Measurements from ENCODE around the gene GDAP1L1. TPM values are rescaled to one million over a fixed set of nuclear protein-coding genes. Genes with fewer than 3 reads are reported as not detected.

The GDAP1L1 gene
- total and polyA plus RNA-seq, 2 of the 4 experiments (the other 2 are of a cell fraction): not detected

DNA sequence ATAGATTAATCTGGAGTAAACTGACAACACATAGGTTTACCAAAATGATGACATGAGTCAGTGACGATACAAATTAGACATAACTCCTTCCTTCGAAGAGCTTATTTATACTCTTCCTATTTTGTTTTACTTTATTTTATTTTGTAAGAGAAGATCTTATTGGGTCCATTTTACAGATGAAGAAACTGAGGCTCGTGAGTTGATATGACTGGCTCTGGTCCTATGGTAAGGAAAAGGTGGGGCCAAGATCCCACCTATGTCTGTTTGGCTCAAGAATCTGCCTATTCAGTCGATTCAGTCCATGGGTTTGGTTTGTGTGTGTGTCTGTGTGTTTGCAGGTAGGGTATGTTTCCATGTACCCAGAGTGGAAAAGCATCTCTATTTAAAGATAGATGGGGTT lies 81.3 kb downstream of the GDAP1L1 start:
- ChIA-PET POLR2A (ENCODE audit: unreplicated experiment) (interaction anchor here (0.6 kb wide), 1 partner anchor 1403 kb away, joined by 3 read pairs; no protein-coding TSS in a partner anchor), CTCF (interaction anchor here (1.3 kb wide), 1 partner anchor 17 kb away, joined by 4 read pairs; the partner anchor contains the start of gene FITM2)
- no CpG with 5 or more reads among the region's 4 CpGs for WGBS, 2 experiments (ENCODE audit: extremely low coverage in 2 of 2, insufficient read length in 1 of 2)
- Histone ChIP-seq H3K36me3 (ENCODE audit: control insufficient read depth, insufficient read depth, low read length) (no peaks in the 10 kb centered on the region), H4K20me1 (ENCODE audit: insufficient read depth, low read length) (no peaks in the 10 kb centered on the region), H2BK15ac (ENCODE audit: low read depth, low read length) (no peak overlapping the region), H3K4me3 (ENCODE audit: insufficient read depth, low read depth, low read length) (no peak overlapping the region), H4K91ac (ENCODE audit: insufficient read depth, low read depth, low read length) (no peak overlapping the region), H3K27ac (ENCODE audit: insufficient read depth, low read length) (no peak overlapping the region), H3K18ac (ENCODE audit: low read depth, low read length) (no peak overlapping the region), H3K27me3 (ENCODE audit: control insufficient read depth, insufficient read depth, low read length) (peaks cover 9% of the 10 kb centered on the region), H2AK5ac (ENCODE audit: low read depth, low read length) (no peak overlapping the region), H2BK5ac (ENCODE audit: low read depth, low read length, poor library complexity, severe bottlenecking) (no peak overlapping the region), H3K4me1 (ENCODE audit: control insufficient read depth, insufficient read depth, low read length) (no peaks in the 10 kb centered on the region), H3K4me2 (ENCODE audit: low read depth, low read length) (no peak overlapping the region), H2BK20ac (ENCODE audit: low read depth, low read length) (no peak overlapping the region), H3K9ac (ENCODE audit: low read depth, low read length) (no peak overlapping the region), H2AFZ (replicated peaks; ENCODE audit: low read length, poor library complexity) (no peak overlapping the region), H2BK120ac (ENCODE audit: low read depth, low read length) (no peak overlapping the region), H3K14ac (replicated peaks; ENCODE audit: low read depth, low read length) (no peak overlapping the region), H4K5ac (ENCODE audit: low read depth, low read length) (no peak overlapping the region), H3K9me3 (ENCODE audit: control insufficient read depth, insufficient read depth, low read length) (no peaks in the 10 kb centered on the region), H4K8ac (ENCODE audit: low read depth in 2 of 2, low read length in 2 of 2) (no peak overlapping the region), H3K79me1 (ENCODE audit: low read depth in 1 of 2, low read length in 2 of 2) (no peaks in the 10 kb centered on the region), H3K4ac (ENCODE audit: low read depth, low read length) (no peak overlapping the region), H3K9me1 (ENCODE audit: insufficient read depth, low read length) (no peaks in the 10 kb centered on the region), H2AK9ac (replicated peaks; ENCODE audit: low read depth, low read length, poor library complexity) (no peak overlapping the region), H3K23ac (ENCODE audit: low read depth, low read length) (no peak overlapping the region), H3K56ac (ENCODE audit: extremely low read depth, insufficient read depth, low read length) (no peak overlapping the region)
- dilution Hi-C loops (cut with HindIII; ENCODE audit: low sequenced_read_pairs, unreplicated experiment) (no loop called here), in situ Hi-C loops (cut with MboI; ENCODE audit: low sequenced_read_pairs) (no loop called here), intact Hi-C loops (cut with micrococcal nuclease) (no loop called here)
- no TSS peak for BruUV-seq (replicated peaks)
- TF ChIP-seq NFE2L2 (IDR thresholded peaks at IDR 0.05; ENCODE audit: low read depth, low read length): no peak
- TF ChIP-seq POLR2A (IDR thresholded peaks at IDR 0.05; ENCODE audit: low read depth, low read length): no peak
- TF ChIP-seq, protein P1, sequence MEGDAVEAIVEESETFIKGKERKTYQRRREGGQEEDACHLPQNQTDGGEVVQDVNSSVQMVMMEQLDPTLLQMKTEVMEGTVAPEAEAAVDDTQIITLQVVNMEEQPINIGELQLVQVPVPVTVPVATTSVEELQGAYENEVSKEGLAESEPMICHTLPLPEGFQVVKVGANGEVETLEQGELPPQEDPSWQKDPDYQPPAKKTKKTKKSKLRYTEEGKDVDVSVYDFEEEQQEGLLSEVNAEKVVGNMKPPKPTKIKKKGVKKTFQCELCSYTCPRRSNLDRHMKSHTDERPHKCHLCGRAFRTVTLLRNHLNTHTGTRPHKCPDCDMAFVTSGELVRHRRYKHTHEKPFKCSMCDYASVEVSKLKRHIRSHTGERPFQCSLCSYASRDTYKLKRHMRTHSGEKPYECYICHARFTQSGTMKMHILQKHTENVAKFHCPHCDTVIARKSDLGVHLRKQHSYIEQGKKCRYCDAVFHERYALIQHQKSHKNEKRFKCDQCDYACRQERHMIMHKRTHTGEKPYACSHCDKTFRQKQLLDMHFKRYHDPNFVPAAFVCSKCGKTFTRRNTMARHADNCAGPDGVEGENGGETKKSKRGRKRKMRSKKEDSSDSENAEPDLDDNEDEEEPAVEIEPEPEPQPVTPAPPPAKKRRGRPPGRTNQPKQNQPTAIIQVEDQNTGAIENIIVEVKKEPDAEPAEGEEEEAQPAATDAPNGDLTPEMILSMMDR (conservative IDR thresholded peaks at IDR 0.05; ENCODE audit: low read depth, low read length): no peak
- no peak for TF ChIP-seq MXI1 (IDR thresholded peaks at IDR 0.05; ENCODE audit: borderline replicate concordance, low read depth, low read length)
- DNase-seq (no peak), ATAC-seq (ENCODE audit: low read depth) (no peak)

Other genes with a start within 250 kb of the GDAP1L1 start
- 0.54 and 0.83 TPM in 2 replicates for gene JPH2, start 60.1 kb upstream of the GDAP1L1 start, total RNA-seq (2012; rRNA removed)
- 0.44 TPM in 2 replicates for gene JPH2, start 60.1 kb upstream of the GDAP1L1 start, polyA plus RNA-seq (2012; rRNA removed)
- gene OSER1, start 36.5 kb upstream of the GDAP1L1 start, total RNA-seq (2012; rRNA removed): 66.9 and 70.6 TPM in 2 replicates
- gene OSER1, start 36.5 kb upstream of the GDAP1L1 start, polyA plus RNA-seq (2012; rRNA removed): 27.7 and 32.6 TPM in 2 replicates
- 6.5 and 7.2 TPM in 2 replicates for gene FITM2, start 63.9 kb downstream of the GDAP1L1 start, total RNA-seq (2012; rRNA removed)
- gene FITM2, start 63.9 kb downstream of the GDAP1L1 start, polyA plus RNA-seq (2012; rRNA removed): 3.3 and 3.4 TPM in 2 replicates
- not detected in 2 replicates for gene R3HDML, start 89.7 kb downstream of the GDAP1L1 start, total RNA-seq (2012; rRNA removed)
- gene R3HDML, start 89.7 kb downstream of the GDAP1L1 start, polyA plus RNA-seq (2012; rRNA removed): not detected in 2 replicates
- gene HNF4A, start 108.4 kb downstream of the GDAP1L1 start, total RNA-seq (2012; rRNA removed): not detected in 2 replicates
- gene HNF4A, start 108.4 kb downstream of the GDAP1L1 start, polyA plus RNA-seq (2012; rRNA removed): not detected in 2 replicates
- 8.2 and 11.9 TPM in 2 replicates for gene TTPAL, start 228.6 kb downstream of the GDAP1L1 start, total RNA-seq (2012; rRNA removed)
- gene TTPAL, start 228.6 kb downstream of the GDAP1L1 start, polyA plus RNA-seq (2012; rRNA removed): 18.1 and 18.8 TPM in 2 replicates